HepG2 (cell line): ENCODE data around the gene TNFRSF11A. TPM values are rescaled to one million over a fixed set of nuclear protein-coding genes. Genes with fewer than 3 reads are reported as not detected.
A peak's percentile ranks its signal among the peaks of the same experiment; 100 is the strongest.

Experiments used
- CC2D1A ChIP-seq: sonication (generic); formaldehyde crosslinking; IDR thresholded peaks from 2 replicates; pipeline ENCODE4 v1.8.1; 2023; ENCODE audit warnings: mild to moderate bottlenecking, missing genetic modification reagents
- CEBPZ ChIP-seq: IDR thresholded peaks from 2 replicates; pipeline ENCODE4 v1.6.1; 2012; ENCODE audit warnings: low read length, improper control_type of control experiment
- GRHL1 ChIP-seq: sonication (generic); formaldehyde crosslinking; conservative IDR thresholded peaks from 2 replicates; pipeline ENCODE4 v1.8.0; 2022; ENCODE audit warnings: missing genetic modification reagents
- HHEX ChIP-seq: IDR thresholded peaks from 2 replicates; pipeline ENCODE4 v1.6.1; 2016; ENCODE audit warnings: control low read depth
- IKZF5 ChIP-seq: IDR thresholded peaks from 2 replicates; pipeline ENCODE4 v1.6.1; 2018; ENCODE audit warnings: missing genetic modification reagents, mild to moderate bottlenecking, missing compliant biosample characterization
- IRF1 ChIP-seq: sonication (generic); formaldehyde crosslinking; IDR thresholded peaks from 2 replicates; pipeline ENCODE4 v1.4.0; 2020; ENCODE audit warnings: low read depth, mild to moderate bottlenecking, missing genetic modification reagents
- MAFK ChIP-seq, 2 experiments: IDR thresholded peaks in 1 of 2; conservative IDR thresholded peaks in 1 of 2; 2 replicates each; pipeline ENCODE4 v1.6.1; 2011; ENCODE audit warnings: improper control_type of control experiment in 2 of 2, low read length in 2 of 2
- PTBP1 ChIP-seq: fragments of 200-400 bp; formaldehyde crosslinking; IDR thresholded peaks from 2 replicates; pipeline ENCODE4 v1.6.1; 2018; ENCODE audit warnings: low read length, low read depth; ENCODE audit not compliant: poor library complexity, severe bottlenecking
- TEF ChIP-seq: sonication (generic); formaldehyde crosslinking; IDR thresholded peaks from 2 replicates; pipeline ENCODE4 v1.5.0; 2020; ENCODE audit warnings: missing genetic modification reagents
- ZNF263 ChIP-seq: sonication (generic); formaldehyde crosslinking; IDR thresholded peaks from 2 replicates; pipeline ENCODE4 v1.4.0; 2020; ENCODE audit warnings: missing genetic modification reagents
- ZNF280B ChIP-seq: sonication (generic); formaldehyde crosslinking; IDR thresholded peaks from 2 replicates; pipeline ENCODE4 v1.5.0; 2020; ENCODE audit warnings: missing genetic modification reagents, mild to moderate bottlenecking, borderline replicate concordance
- ZNF367 ChIP-seq: sonication (generic); formaldehyde crosslinking; IDR thresholded peaks from 2 replicates; pipeline ENCODE4 v1.4.0; 2020; ENCODE audit warnings: missing genetic modification reagents, borderline replicate concordance
- ZNF687 ChIP-seq: sonication (generic); formaldehyde crosslinking; IDR thresholded peaks from 2 replicates; pipeline ENCODE4 v1.5.1; 2020; ENCODE audit warnings: mild to moderate bottlenecking, missing genetic modification reagents, moderate library complexity
- polyA plus RNA-seq, 8 experiments: library from polyadenylated mRNA; depleted of rRNA in 3 of 8; stranded (reverse) in 7 of 8; unstranded in 1 of 8; fragments of >200 nt; fragmentation: Illumina TruSeq in 4 of 8; extraction: Trizol in 4 of 8; gene quantifications; 2 replicates each; pipeline versions ENCODE4 v1.2.1 to v1.2.3, GENCODE V29; 2011 to 2016; ENCODE audit warnings: low read depth in 4 of 8, missing spikeins in 1 of 8, mixed read lengths in 1 of 8; ENCODE audit not compliant: insufficient read depth in 1 of 8
- total RNA-seq, 5 experiments: library from RNA; depleted of rRNA; stranded (reverse); fragments of >200 nt; fragmentation: Illumina TruSeq; extraction: Trizol; gene quantifications; 2 replicates each; pipeline ENCODE4 v1.2.3, GENCODE V29; 2016; ENCODE audit warnings: low read depth in 1 of 5

TNFRSF11A gene
- total and polyA plus RNA-seq, 2 of the 13 experiments (the other 11 are each of a cell fraction or from before 2014, with no cell fraction given) = 4.6 to 6.4 TPM

- TF ChIP-seq ZNF687 (CRISPR knock-in tag) (peak; percentile 36; the same call in 1 of the 2 replicates), ZNF280B (CRISPR knock-in tag) (no peak), MAFK (conservative IDR thresholded peaks at IDR 0.05 in 1 of 2, IDR thresholded peaks at IDR 0.05 in 1 of 2; ENCODE audit: low read length in 2 of 2) (peak in 1 of 2 experiments; percentile 31; a peak in 1 of 4 replicates), CEBPZ (no peak), PTBP1 (no peak), GRHL1 (CRISPR knock-in tag) (no peak), ZNF263 (CRISPR knock-in tag) (no peak), ZNF367 (no peak), IKZF5 (CRISPR knock-in tag) (no peak), TEF (peak; percentile 95; the same call in 1 of the 2 replicates), CC2D1A (CRISPR knock-in tag) (no peak), IRF1 (CRISPR knock-in tag) (no peak), HHEX (no peak)
Observed at GRCh38 chr18:62388855-62389760, 64.0 kb downstream of the TNFRSF11A start (continued).
